ENCODE data around the gene CHGA.

- TF ChIP-seq MAX (IDR thresholded peaks at IDR 0.05; ENCODE audit: low read depth, low read length), result no peak
- TF ChIP-seq CTCF (IDR thresholded peaks at IDR 0.05; ENCODE audit: low read depth, low read length), result no peak
These were observed 30.6 kb downstream of the CHGA start for GRCh38 chr14:92953526-92953925.
